ENCODE measurements around the gene GCC2. TPM values are rescaled to one million over a fixed set of nuclear protein-coding genes. Genes with fewer than 3 reads are reported as not detected.

GCC2 gene
- total RNA-seq, 1 donor from 2014 or later = 75.9 TPM

DNA sequence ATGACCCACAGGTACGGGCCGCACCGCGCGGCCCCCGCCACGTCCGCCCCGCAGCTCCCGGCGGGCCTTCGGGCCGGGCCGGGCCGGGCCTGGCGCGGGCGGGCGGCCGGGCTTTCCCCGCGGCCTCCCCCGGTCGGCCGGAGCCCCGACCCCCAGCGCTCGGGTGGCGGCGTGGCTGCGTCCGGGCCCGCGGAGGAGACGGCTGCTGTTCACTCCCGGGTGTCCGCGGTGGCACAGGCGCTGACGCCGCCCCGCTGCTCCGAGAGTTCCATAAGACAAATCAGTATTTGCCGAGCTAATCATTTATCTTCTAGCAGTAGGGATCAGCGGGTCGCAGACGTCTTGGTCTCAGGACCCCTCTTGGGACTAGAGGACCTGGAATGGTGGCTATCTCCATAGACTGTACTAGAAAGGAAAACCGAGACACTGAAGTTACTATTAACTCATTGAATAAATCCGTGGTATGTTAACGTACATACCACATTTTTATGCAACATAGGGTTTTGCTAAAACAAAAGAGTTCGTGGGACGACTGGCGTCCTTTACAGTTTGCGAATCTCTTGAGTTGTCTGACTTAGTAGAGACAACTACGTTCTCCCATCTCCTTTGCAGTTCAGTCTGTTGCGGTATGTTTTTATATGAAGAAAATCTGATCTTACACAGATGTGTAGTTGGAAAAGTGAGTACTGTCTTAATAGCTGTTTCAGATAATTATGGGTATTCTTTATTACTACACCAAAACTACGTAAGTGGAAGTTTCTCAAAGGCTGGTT lies 85.8 kb downstream of the GCC2 start:
- TF ChIP-seq, protein P1, sequence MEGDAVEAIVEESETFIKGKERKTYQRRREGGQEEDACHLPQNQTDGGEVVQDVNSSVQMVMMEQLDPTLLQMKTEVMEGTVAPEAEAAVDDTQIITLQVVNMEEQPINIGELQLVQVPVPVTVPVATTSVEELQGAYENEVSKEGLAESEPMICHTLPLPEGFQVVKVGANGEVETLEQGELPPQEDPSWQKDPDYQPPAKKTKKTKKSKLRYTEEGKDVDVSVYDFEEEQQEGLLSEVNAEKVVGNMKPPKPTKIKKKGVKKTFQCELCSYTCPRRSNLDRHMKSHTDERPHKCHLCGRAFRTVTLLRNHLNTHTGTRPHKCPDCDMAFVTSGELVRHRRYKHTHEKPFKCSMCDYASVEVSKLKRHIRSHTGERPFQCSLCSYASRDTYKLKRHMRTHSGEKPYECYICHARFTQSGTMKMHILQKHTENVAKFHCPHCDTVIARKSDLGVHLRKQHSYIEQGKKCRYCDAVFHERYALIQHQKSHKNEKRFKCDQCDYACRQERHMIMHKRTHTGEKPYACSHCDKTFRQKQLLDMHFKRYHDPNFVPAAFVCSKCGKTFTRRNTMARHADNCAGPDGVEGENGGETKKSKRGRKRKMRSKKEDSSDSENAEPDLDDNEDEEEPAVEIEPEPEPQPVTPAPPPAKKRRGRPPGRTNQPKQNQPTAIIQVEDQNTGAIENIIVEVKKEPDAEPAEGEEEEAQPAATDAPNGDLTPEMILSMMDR (IDR thresholded peaks at IDR 0.05) = no peak
- TF ChIP-seq EZH2phosphoT487 (IDR thresholded peaks at IDR 0.05) (no peak), EZH2 (IDR thresholded peaks at IDR 0.05) (peak; percentile 39)
- peak overlapping the region; percentile 99 for H3K4me3 Mint-ChIP-seq
- peaks cover 4% of the 10 kb centered on the region for H3K27me3 Mint-ChIP-seq (ENCODE audit: insufficient read depth, low read depth)
- H3K27ac Mint-ChIP-seq = peak overlapping the region; percentile 98
- H3K36me3 ChIP-seq = no peaks in the 10 kb centered on the region
- peaks cover 25% of the 10 kb centered on the region for H3K4me1 ChIP-seq
- no peaks in the 10 kb centered on the region for H3K9me3 Mint-ChIP-seq
- peaks cover 50% of the 10 kb centered on the region for H3K79me2 ChIP-seq (ENCODE audit: low read depth)
- peaks cover 15% of the 10 kb centered on the region for H3K27me3 ChIP-seq
- no peaks in the 10 kb centered on the region for H3K9me3 ChIP-seq (ENCODE audit: low read depth)
- peaks cover 38% of the 10 kb centered on the region for H4K20me1 ChIP-seq (ENCODE audit: low read depth)
- DNase-seq (ENCODE audit: low spot score) = peak; percentile 61
- H2AFZ ChIP-seq (replicated peaks) = peak overlapping the region; percentile 46
- H3K4me2 ChIP-seq = peak overlapping the region; percentile 85
- no peaks in the 10 kb centered on the region for H3F3A ChIP-seq (ENCODE audit: low read depth)
- H3K27ac ChIP-seq = no peak overlapping the region
- no peaks in the 10 kb centered on the region for H3K36me3 Mint-ChIP-seq
- peaks cover 19% of the 10 kb centered on the region for H3K4me1 Mint-ChIP-seq
- peak overlapping the region; percentile 73 for H3K9ac ChIP-seq
- peak overlapping the region; percentile 68 for H3K4me3 ChIP-seq

DNA sequence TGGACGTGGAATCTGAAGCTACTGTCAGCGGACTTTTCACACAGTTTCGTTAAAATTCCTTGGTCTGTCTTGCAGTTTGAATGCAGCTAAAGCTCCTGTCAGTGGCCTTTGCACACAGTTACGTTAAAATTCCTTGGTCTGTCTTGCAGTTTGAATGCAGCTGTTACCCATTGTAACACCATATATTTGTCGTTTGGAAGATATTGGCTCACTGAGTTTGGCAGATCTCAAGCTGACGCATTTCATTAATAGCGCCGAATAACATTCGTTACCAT lies 86.3 kb downstream of the GCC2 start:
- H3K4me3 ChIP-seq = peak overlapping the region; percentile 68
- no peak overlapping the region for H2AFZ ChIP-seq (replicated peaks)
- peaks cover 4% of the 10 kb centered on the region for H3K27me3 Mint-ChIP-seq (ENCODE audit: insufficient read depth, low read depth)
- H3K27ac ChIP-seq = no peak overlapping the region
- H3K36me3 ChIP-seq = no peaks in the 10 kb centered on the region
- peak overlapping the region; percentile 73 for H3K9ac ChIP-seq
- H3K27me3 ChIP-seq = peaks cover 15% of the 10 kb centered on the region
- peaks cover 52% of the 10 kb centered on the region for H3K79me2 ChIP-seq (ENCODE audit: low read depth)
- peak; percentile 50 for DNase-seq (ENCODE audit: low spot score)
- H3F3A ChIP-seq (ENCODE audit: low read depth) = no peaks in the 10 kb centered on the region
- H3K4me2 ChIP-seq = peak overlapping the region; percentile 85
- H3K4me1 Mint-ChIP-seq = peaks cover 20% of the 10 kb centered on the region
- peaks cover 38% of the 10 kb centered on the region for H4K20me1 ChIP-seq (ENCODE audit: low read depth)
- H3K4me1 ChIP-seq = peaks cover 25% of the 10 kb centered on the region
- no peaks in the 10 kb centered on the region for H3K9me3 Mint-ChIP-seq
- H3K9me3 ChIP-seq (ENCODE audit: low read depth) = no peaks in the 10 kb centered on the region
- H3K27ac Mint-ChIP-seq = no peak overlapping the region
- TF ChIP-seq EZH2 (IDR thresholded peaks at IDR 0.05) (no peak), EZH2phosphoT487 (IDR thresholded peaks at IDR 0.05) (no peak)
- TF ChIP-seq, protein P1 (IDR thresholded peaks at IDR 0.05) = no peak
- H3K4me3 Mint-ChIP-seq = peak overlapping the region; percentile 99
- H3K36me3 Mint-ChIP-seq = no peaks in the 10 kb centered on the region

DNA sequence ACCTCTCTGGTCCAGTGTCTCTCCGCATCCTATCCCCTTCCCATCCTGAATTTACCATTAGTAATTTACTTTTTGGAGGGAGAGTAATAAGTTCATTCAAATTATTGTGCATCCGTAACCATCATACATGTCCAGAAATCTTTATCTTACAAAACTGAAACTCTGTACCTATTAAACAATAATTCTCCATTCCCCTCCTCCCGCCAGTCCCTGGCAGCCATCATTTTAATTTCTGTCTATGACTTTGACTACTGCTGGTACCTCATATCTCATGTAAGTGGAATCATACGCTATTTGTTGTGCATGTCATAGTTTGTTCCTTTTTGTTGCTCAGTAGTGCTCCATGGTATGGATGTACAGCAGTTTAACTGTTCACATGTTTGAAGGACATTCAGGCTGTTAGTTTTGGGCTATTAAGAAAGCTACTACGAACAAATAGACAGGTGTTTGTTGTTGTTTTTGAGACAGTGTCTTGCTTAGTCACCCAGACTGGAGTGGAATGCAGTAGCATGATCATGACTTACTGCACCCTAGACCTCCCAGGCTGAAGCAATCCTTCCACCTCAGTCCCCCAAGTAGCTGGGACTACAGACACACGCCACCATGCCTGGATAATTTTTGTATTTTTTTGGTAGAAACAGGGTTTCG lies 87.3 kb downstream of the GCC2 start:
- no peaks in the 10 kb centered on the region for H3K9me3 Mint-ChIP-seq

More for the DNA sequence above, 87.3 kb downstream of the GCC2 start:
- no peaks in the 10 kb centered on the region for H3K36me3 ChIP-seq
- H3K9ac ChIP-seq = no peak overlapping the region
- Mint-ChIP-seq H3K4me1 (peaks cover 22% of the 10 kb centered on the region), H3K36me3 (peaks cover 2% of the 10 kb centered on the region), H3K27ac (no peak overlapping the region), H3K4me3 (peak overlapping the region; percentile 99), H3K27me3 (ENCODE audit: insufficient read depth, low read depth) (peaks cover 2% of the 10 kb centered on the region)
- peaks cover 27% of the 10 kb centered on the region for H3K4me1 ChIP-seq
- no peak overlapping the region for H3K27ac ChIP-seq
- peaks cover 62% of the 10 kb centered on the region for H3K79me2 ChIP-seq (ENCODE audit: low read depth)
- peak overlapping the region; percentile 85 for H3K4me2 ChIP-seq
- no peak for TF ChIP-seq EZH2 (IDR thresholded peaks at IDR 0.05)
- no peak for TF ChIP-seq EZH2phosphoT487 (IDR thresholded peaks at IDR 0.05)
- TF ChIP-seq, protein P1 (IDR thresholded peaks at IDR 0.05) = no peak
- H4K20me1 ChIP-seq (ENCODE audit: low read depth) = peaks cover 38% of the 10 kb centered on the region
- H3K4me3 ChIP-seq = peak overlapping the region; percentile 68
- H3F3A ChIP-seq (ENCODE audit: low read depth) = no peaks in the 10 kb centered on the region
- H3K9me3 ChIP-seq (ENCODE audit: low read depth) = no peaks in the 10 kb centered on the region
- no peak for DNase-seq (ENCODE audit: low spot score)
- H3K27me3 ChIP-seq = peaks cover 15% of the 10 kb centered on the region
- H2AFZ ChIP-seq (replicated peaks) = no peak overlapping the region
